Cardiac ventricle fibroblast (primary cell): Measurements from ENCODE around the gene ORMDL2. TPM values are rescaled to one million over a fixed set of nuclear protein-coding genes. Genes with fewer than 3 reads are reported as not detected.

Experiments used
- total RNA-seq: library from RNA; depleted of rRNA; stranded (reverse); fragments of >200 nt; gene quantifications from 2 replicates; pipeline ENCODE4 v1.2.3, GENCODE V29; 2015

Gene ORMDL2, protein sequence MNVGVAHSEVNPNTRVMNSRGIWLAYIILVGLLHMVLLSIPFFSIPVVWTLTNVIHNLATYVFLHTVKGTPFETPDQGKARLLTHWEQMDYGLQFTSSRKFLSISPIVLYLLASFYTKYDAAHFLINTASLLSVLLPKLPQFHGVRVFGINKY
- total RNA-seq, result 8.5 and 15.4 TPM in 2 replicates

DNA sequence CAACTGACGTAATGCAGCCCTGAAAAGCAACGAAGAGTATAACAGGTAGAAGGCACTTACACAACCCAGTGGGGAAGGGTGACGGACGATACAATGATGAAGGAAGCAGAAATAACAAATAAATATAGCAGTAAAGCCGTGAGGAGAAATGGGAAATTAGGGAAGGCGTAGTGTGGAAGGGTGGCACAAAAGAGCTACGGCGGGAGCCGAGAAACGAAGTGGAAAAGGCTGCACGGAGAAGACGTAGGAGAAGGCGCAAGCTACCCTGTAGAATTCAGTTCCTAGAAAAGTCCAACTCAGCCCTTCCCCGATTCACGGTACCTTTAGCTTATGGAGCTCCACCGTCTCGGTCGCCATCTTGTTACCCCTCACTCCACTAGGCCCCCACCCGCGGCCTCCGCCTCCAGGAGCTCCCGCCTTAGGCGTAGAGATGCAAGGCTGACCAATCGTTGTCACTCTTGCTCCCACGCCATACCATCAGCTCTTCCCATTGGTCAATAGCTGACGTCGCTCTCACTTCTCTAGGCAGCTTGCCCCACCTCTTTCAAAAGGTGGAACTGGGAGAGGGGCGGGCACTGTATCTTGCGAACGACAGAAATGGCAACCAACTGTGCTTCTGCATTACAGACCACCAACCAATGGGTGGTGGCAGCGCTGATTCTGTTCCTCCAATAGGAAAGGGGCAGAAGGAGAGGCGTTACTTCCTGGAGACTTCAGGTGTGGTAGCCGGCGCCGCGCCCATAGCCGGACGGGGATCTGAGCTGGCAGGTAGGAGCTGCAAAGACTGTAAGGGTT lies at the start of gene ORMDL2, which contains the start of gene SARNP:
TSS of gene ORMDL2 (plus strand) at position 697 of the 795 bp plus-strand sequence. CDS start 959 bp downstream, outside the sequence.
TSS of gene SARNP (minus strand) at position 380 of the 795 bp plus-strand sequence. CDS start at position 357, 23 bp downstream.

DNA sequence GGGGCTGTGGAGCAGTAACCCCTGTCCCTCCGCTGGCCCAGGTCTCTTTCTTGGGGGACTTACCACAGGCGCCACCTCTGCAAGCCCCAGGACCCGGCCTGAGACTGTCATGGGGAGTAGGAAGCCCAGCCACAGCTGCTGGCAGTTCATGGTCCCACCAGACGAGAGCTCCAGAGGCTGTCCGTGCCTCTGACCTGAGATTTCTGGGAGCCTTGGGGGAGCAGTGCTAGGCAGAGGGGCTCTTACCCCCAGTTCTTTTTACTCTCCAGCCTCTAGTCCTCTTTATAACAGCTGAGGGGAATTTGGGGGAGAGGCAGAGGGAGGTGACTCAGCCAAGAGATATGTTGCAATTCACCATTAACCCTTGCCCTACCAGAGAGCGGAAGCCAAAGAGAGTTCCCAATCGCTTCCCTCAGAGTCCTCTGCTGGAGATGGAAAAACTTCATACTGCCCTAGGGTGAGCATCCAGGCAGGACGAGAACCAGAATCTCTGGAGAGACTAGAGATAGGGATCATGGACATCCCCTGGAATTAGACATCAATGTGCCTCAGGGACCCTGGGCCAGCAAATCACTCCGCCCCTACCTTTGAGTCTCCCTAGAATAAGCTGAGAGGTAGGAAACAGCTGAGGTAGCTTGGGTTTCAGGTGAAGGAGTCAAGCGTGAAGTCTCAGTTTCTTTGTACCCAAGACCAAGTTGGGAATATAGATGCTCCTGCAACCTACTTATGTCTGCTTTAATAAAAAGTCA lies 25.0 kb downstream of the ORMDL2 start, which contains the start of gene MMP19:
TSS of gene MMP19 (minus strand) at position 256 of the 749 bp plus-strand sequence. CDS start at position 150, 106 bp downstream.

Other genes starting within 250 kb of the ORMDL2 start
- gene OR2AP1, start 245.6 kb upstream of the ORMDL2 start, total RNA-seq, result not detected in 2 replicates
- gene OR10P1, start 181.1 kb upstream of the ORMDL2 start, total RNA-seq, result not detected in 2 replicates
- gene ITGA7, start 110.1 kb upstream of the ORMDL2 start, total RNA-seq, result 89.7 and 106 TPM in 2 replicates
- gene BLOC1S1, start 102.0 kb upstream of the ORMDL2 start, total RNA-seq, result 128 and 131 TPM in 2 replicates
- 33.4 and 34.8 TPM in 2 replicates for gene RDH5, start 97.6 kb upstream of the ORMDL2 start, total RNA-seq
- 1,975 and 2,145 TPM in 2 replicates for gene CD63, start 89.0 kb upstream of the ORMDL2 start, total RNA-seq
- gene GDF11, start 74.9 kb upstream of the ORMDL2 start, total RNA-seq, result 6.6 and 8.2 TPM in 2 replicates
- 62.7 and 67.1 TPM in 2 replicates for gene SARNP, start 317 bp upstream of the ORMDL2 start, total RNA-seq
- gene DNAJC14, start 11.5 kb downstream of the ORMDL2 start, total RNA-seq, result 27.6 and 32.8 TPM in 2 replicates
- gene MMP19, start 24.9 kb downstream of the ORMDL2 start, total RNA-seq, result 36.8 and 37.2 TPM in 2 replicates
- 24.9 and 29.9 TPM in 2 replicates for gene PYM1, start 109.9 kb downstream of the ORMDL2 start, total RNA-seq
- gene DGKA, start 113.1 kb downstream of the ORMDL2 start, total RNA-seq, result 39.6 and 47.5 TPM in 2 replicates
- gene PMEL, start 148.0 kb downstream of the ORMDL2 start, total RNA-seq, result 0.44 and 0.68 TPM in 2 replicates
- gene CDK2, start 148.8 kb downstream of the ORMDL2 start, total RNA-seq, result 5.7 and 10.3 TPM in 2 replicates
- gene RAB5B, start 156.0 kb downstream of the ORMDL2 start, total RNA-seq, result 60.3 and 66.4 TPM in 2 replicates
- gene SUOX, start 179.2 kb downstream of the ORMDL2 start, total RNA-seq, result 13.0 and 18.5 TPM in 2 replicates
- 2.6 and 4.5 TPM in 2 replicates for gene IKZF4, start 203.0 kb downstream of the ORMDL2 start, total RNA-seq
- gene RPS26, start 223.9 kb downstream of the ORMDL2 start, total RNA-seq, result 317 and 566 TPM in 2 replicates